ENCODE data around the gene MCMBP. TPM values are rescaled to one million over a fixed set of nuclear protein-coding genes. Genes with fewer than 3 reads are reported as not detected.

The MCMBP gene
- total and polyA plus RNA-seq, 2 donors (not counting 3 experiments of a cell fraction or from before 2014, with no cell fraction given) = 44.8 to 62.5 TPM

DNA sequence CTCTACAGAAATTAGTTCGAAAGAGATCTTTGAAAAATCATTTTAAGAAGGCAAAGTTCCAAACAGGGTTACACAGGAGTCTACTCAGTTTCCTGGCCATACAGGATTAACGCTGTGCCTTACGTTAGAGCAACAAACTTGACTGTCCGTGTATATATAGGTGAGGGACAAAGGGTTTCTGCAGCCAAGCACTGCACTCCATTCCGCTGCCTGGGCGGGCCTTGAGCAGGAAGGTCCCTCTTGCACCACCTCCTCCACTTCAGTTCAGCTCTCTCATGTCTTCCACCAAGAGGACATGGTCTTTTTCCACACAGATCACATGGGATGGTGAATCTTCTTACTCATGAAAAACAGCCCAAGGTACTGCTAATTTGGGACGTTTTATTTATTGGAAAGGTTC, 43.2 kb downstream of the MCMBP start:
- Histone ChIP-seq H3K9ac (replicated peaks; ENCODE audit: extremely low read depth, insufficient read depth, low read length) (no peak overlapping the region), H3K4me1 (ENCODE audit: control insufficient read depth, extremely low read depth, insufficient read depth, low read length) (no peaks in the 10 kb centered on the region), H3K27me3 (ENCODE audit: control insufficient read depth in 2 of 2, insufficient read depth in 2 of 2, low read length in 2 of 2) (no peaks in the 10 kb centered on the region), H3K36me3 (ENCODE audit: control insufficient read depth in 2 of 2, extremely low read depth in 1 of 2, insufficient read depth in 2 of 2, low read length in 2 of 2) (peaks cover 16 to 38% of the 10 kb centered on the region in 2 experiments), H2AFZ (ENCODE audit: low read depth, low read length) (no peak overlapping the region), H3K9me3 (replicated peaks; ENCODE audit: control insufficient read depth, insufficient read depth, low read length) (no peaks in the 10 kb centered on the region), H3K4me3 (replicated peaks in 1 of 3; ENCODE audit: insufficient read depth in 1 of 3, low read depth in 1 of 3, low read length in 3 of 3) (no peak overlapping the region), H3K9me1 (replicated peaks; ENCODE audit: control insufficient read depth, extremely low read depth, insufficient read depth, low read length) (no peaks in the 10 kb centered on the region), H3K27ac (ENCODE audit: insufficient read depth, low read depth, low read length) (no peak overlapping the region), H3K79me2 (ENCODE audit: control insufficient read depth, insufficient read depth, low read length) (peaks cover 1% of the 10 kb centered on the region), H3K4me2 (ENCODE audit: insufficient read depth, low read length) (no peak overlapping the region), H4K20me1 (replicated peaks; ENCODE audit: control insufficient read depth, extremely low read depth, insufficient read depth, low read length) (no peaks in the 10 kb centered on the region)
- no TSS peak for BruUV-seq (replicated peaks)
- DNase-seq (ENCODE audit: low read depth, low spot score) = no peak
- ChIA-PET POLR2A (no interaction called here), CTCF (interaction anchor here (7.7 kb wide), 1 partner anchor 78 kb away, joined by 64 read pairs; no protein-coding TSS in a partner anchor)
- no peak for TF ChIP-seq POLR2A (IDR thresholded peaks at IDR 0.05; ENCODE audit: low read depth, low read length)
- no peak for TF ChIP-seq POLR2AphosphoS5 (IDR thresholded peaks at IDR 0.05; ENCODE audit: insufficient read depth, low read depth, low read length)
- intact Hi-C loops (cut with micrococcal nuclease) = loop anchor here (1.0 kb wide), 1 partner anchor 79 kb away; no protein-coding TSS in a partner anchor
- dilution Hi-C loops (cut with MboI; ENCODE audit: extremely low pct_ligation_motif_present, low sequenced_read_pairs) = no loop called here
- FAIRE-seq = no peak

DNA sequence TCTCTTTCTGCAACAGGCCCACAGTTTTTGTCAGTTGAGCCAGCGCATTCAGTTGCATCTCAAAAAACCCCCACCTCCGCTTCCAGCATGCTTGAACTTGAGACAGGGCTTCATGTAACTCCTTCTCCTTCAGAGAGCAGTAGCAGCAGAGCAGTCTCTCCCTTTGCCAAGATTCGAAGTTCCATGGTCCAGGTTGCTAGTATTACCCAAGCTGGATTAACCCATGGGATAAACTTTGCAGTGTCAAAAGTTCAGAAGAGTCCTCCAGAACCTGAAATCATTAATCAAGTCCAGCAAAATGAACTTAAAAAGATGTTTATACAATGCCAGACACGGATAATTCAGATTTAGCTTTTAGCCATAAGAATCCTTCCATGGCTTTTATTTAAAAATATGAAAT, 45.2 kb downstream of the MCMBP start:
- Histone ChIP-seq H2AFZ (ENCODE audit: low read depth, low read length) (no peak overlapping the region), H4K20me1 (replicated peaks; ENCODE audit: control insufficient read depth, extremely low read depth, insufficient read depth, low read length) (no peaks in the 10 kb centered on the region), H3K4me1 (ENCODE audit: control insufficient read depth, extremely low read depth, insufficient read depth, low read length) (no peaks in the 10 kb centered on the region), H3K4me3 (replicated peaks in 1 of 3; ENCODE audit: insufficient read depth in 1 of 3, low read depth in 1 of 3, low read length in 3 of 3) (no peak overlapping the region), H3K9me3 (replicated peaks; ENCODE audit: control insufficient read depth, insufficient read depth, low read length) (no peaks in the 10 kb centered on the region), H3K79me2 (ENCODE audit: control insufficient read depth, insufficient read depth, low read length) (no peaks in the 10 kb centered on the region), H3K4me2 (ENCODE audit: insufficient read depth, low read length) (no peak overlapping the region), H3K9me1 (replicated peaks; ENCODE audit: control insufficient read depth, extremely low read depth, insufficient read depth, low read length) (no peaks in the 10 kb centered on the region), H3K9ac (replicated peaks; ENCODE audit: extremely low read depth, insufficient read depth, low read length) (no peak overlapping the region), H3K36me3 (ENCODE audit: control insufficient read depth in 2 of 2, extremely low read depth in 1 of 2, insufficient read depth in 2 of 2, low read length in 2 of 2) (peaks cover 11 to 34% of the 10 kb centered on the region in 2 experiments), H3K27ac (ENCODE audit: insufficient read depth, low read depth, low read length) (no peak overlapping the region), H3K27me3 (ENCODE audit: control insufficient read depth in 2 of 2, insufficient read depth in 2 of 2, low read length in 2 of 2) (no peaks in the 10 kb centered on the region)
- DNase-seq (ENCODE audit: low read depth, low spot score) = no peak
- intact Hi-C loops (cut with micrococcal nuclease) = no loop called here
- BruUV-seq (replicated peaks) = no TSS peak
- ChIA-PET POLR2A (no interaction called here), CTCF (interaction anchor here (7.7 kb wide), 1 partner anchor 76 kb away, joined by 64 read pairs; no protein-coding TSS in a partner anchor)
- no peak for FAIRE-seq
- dilution Hi-C loops (cut with MboI; ENCODE audit: extremely low pct_ligation_motif_present, low sequenced_read_pairs) = no loop called here
- TF ChIP-seq EZH2 (IDR thresholded peaks at IDR 0.05; ENCODE audit: borderline replicate concordance, low read depth, low read length, severe bottlenecking) (no peak), GATA2 (IDR thresholded peaks at IDR 0.05; ENCODE audit: insufficient read depth, insufficient read length, low read depth, low read length) (no peak), POLR2AphosphoS5 (IDR thresholded peaks at IDR 0.05; ENCODE audit: insufficient read depth, low read depth, low read length) (no peak), MYC (IDR thresholded peaks at IDR 0.05; ENCODE audit: low read depth, low read length) (no peak), POLR2A (IDR thresholded peaks at IDR 0.05; ENCODE audit: low read depth, low read length) (no peak), FOS (IDR thresholded peaks at IDR 0.05; ENCODE audit: borderline replicate concordance, insufficient read depth, low read length) (no peak), JUN (IDR thresholded peaks at IDR 0.05; ENCODE audit: borderline replicate concordance, insufficient read depth, insufficient read length, low read depth) (no peak), CTCF (IDR thresholded peaks at IDR 0.05; ENCODE audit: extremely low read depth in 1 of 2, insufficient read depth in 1 of 2, low read depth in 1 of 2, low read length in 2 of 2) (no peak)
- TF ChIP-seq, protein P1, sequence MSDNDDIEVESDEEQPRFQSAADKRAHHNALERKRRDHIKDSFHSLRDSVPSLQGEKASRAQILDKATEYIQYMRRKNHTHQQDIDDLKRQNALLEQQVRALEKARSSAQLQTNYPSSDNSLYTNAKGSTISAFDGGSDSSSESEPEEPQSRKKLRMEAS (IDR thresholded peaks at IDR 0.05; ENCODE audit: insufficient read depth, insufficient read length) = no peak

Measured in endothelial cell of umbilical vein (primary cell).